ENCODE data around the gene MX1.

MX1 gene

GRCh38 chr21:41447356-41447755 is 21.3 kb downstream of the MX1 start:
- no peak for TF ChIP-seq CTCF (IDR thresholded peaks at IDR 0.05; ENCODE audit: insufficient read depth, low read depth, low read length, missing control alignments)
- DNase-seq (ENCODE audit: low read depth) = no peak
- no peak overlapping the region for H3K4me3 ChIP-seq (ENCODE audit: low read depth, low read length)

- no peak for DNase-seq (ENCODE audit: low read depth)
- H3K4me3 ChIP-seq (ENCODE audit: low read depth, low read length) = no peak overlapping the region
- no peak for TF ChIP-seq CTCF (IDR thresholded peaks at IDR 0.05; ENCODE audit: insufficient read depth, low read depth, low read length, missing control alignments)
Measured at GRCh38 chr21:41449613-41450012, 23.6 kb downstream of the MX1 start.

GRCh38 chr21:41451753-41452676 is 26.0 kb downstream of the MX1 start:
- DNase-seq (ENCODE audit: low read depth) = no peak
- TF ChIP-seq CTCF (IDR thresholded peaks at IDR 0.05; ENCODE audit: insufficient read depth, low read depth, low read length, missing control alignments) = no peak
- H3K4me3 ChIP-seq (ENCODE audit: low read depth, low read length) = no peak overlapping the region

- no peak for TF ChIP-seq CTCF (IDR thresholded peaks at IDR 0.05; ENCODE audit: insufficient read depth, low read depth, low read length, missing control alignments)
- no peak for DNase-seq (ENCODE audit: low read depth)
- H3K4me3 ChIP-seq (ENCODE audit: low read depth, low read length) = no peak overlapping the region
Measured at GRCh38 chr21:41453198-41453597, 27.2 kb downstream of the MX1 start.

- no peak overlapping the region for H3K4me3 ChIP-seq (ENCODE audit: low read depth, low read length)
- DNase-seq (ENCODE audit: low read depth) = no peak
- TF ChIP-seq CTCF (IDR thresholded peaks at IDR 0.05; ENCODE audit: insufficient read depth, low read depth, low read length, missing control alignments) = no peak
Measured at GRCh38 chr21:41453761-41454160, 27.7 kb downstream of the MX1 start.

GRCh38 chr21:41458121-41458520 is 32.1 kb downstream of the MX1 start:
- no peak overlapping the region for H3K4me3 ChIP-seq (ENCODE audit: low read depth, low read length)
- DNase-seq (ENCODE audit: low read depth) = no peak
- no peak for TF ChIP-seq CTCF (IDR thresholded peaks at IDR 0.05; ENCODE audit: insufficient read depth, low read depth, low read length, missing control alignments)

GRCh38 chr21:41458559-41458958 is 32.5 kb downstream of the MX1 start:
- no peak overlapping the region for H3K4me3 ChIP-seq (ENCODE audit: low read depth, low read length)
- no peak for DNase-seq (ENCODE audit: low read depth)
- TF ChIP-seq CTCF (IDR thresholded peaks at IDR 0.05; ENCODE audit: insufficient read depth, low read depth, low read length, missing control alignments) = no peak
